ENCODE data around the gene HSD17B2.

Gene HSD17B2

DNA sequence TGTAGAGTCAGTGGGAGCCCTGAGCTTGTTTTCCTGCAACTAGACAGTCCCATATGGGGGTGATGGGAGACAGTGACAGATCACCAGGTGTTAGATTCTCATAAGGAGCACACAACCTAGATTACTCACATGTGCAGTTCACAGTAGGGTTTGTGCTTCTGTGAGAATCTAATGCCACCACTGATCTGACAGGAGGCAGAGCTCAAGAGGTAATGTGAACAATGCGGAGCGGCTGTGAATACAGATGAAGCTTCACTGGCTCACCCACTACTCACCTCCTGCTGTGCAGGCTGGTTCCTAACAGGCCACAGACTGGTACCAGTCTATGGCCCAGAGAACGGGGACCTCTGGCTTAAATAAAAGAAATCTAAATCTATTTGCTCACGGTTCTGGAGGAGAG lies 10.2 kb upstream of the HSD17B2 start:
- Histone ChIP-seq H3K9ac (ENCODE audit: low read depth, low read length, poor library complexity, severe bottlenecking) (no peak overlapping the region), H3K27me3 (ENCODE audit: insufficient read depth, low read length, poor library complexity, severe bottlenecking) (no peaks in the 10 kb centered on the region), H3K4me2 (ENCODE audit: low read depth, low read length, poor library complexity, severe bottlenecking) (no peak overlapping the region), H3K4me1 (ENCODE audit: insufficient read depth, low read length, poor library complexity, severe bottlenecking) (no peaks in the 10 kb centered on the region), H3K4me3 (ENCODE audit: low read length, poor library complexity, severe bottlenecking) (no peak overlapping the region), H3F3A (ENCODE audit: low read depth) (no peaks in the 10 kb centered on the region), H3K79me2 (ENCODE audit: insufficient read depth, low read length) (no peaks in the 10 kb centered on the region), H3K9me2 (replicated peaks; ENCODE audit: low read depth, low read length) (no peaks in the 10 kb centered on the region), H2AFZ (ENCODE audit: low read length) (no peak overlapping the region), H3K9me3 (ENCODE audit: insufficient read depth, low read depth, low read length) (no peaks in the 10 kb centered on the region), H3K36me3 (ENCODE audit: insufficient read depth, low read length) (no peaks in the 10 kb centered on the region), H4K20me1 (ENCODE audit: insufficient read depth, low read length, poor library complexity, severe bottlenecking) (no peaks in the 10 kb centered on the region)
- TF ChIP-seq, protein P1, sequence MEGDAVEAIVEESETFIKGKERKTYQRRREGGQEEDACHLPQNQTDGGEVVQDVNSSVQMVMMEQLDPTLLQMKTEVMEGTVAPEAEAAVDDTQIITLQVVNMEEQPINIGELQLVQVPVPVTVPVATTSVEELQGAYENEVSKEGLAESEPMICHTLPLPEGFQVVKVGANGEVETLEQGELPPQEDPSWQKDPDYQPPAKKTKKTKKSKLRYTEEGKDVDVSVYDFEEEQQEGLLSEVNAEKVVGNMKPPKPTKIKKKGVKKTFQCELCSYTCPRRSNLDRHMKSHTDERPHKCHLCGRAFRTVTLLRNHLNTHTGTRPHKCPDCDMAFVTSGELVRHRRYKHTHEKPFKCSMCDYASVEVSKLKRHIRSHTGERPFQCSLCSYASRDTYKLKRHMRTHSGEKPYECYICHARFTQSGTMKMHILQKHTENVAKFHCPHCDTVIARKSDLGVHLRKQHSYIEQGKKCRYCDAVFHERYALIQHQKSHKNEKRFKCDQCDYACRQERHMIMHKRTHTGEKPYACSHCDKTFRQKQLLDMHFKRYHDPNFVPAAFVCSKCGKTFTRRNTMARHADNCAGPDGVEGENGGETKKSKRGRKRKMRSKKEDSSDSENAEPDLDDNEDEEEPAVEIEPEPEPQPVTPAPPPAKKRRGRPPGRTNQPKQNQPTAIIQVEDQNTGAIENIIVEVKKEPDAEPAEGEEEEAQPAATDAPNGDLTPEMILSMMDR (conservative IDR thresholded peaks at IDR 0.05; ENCODE audit: low read length), result no peak
- no peak for TF ChIP-seq EZH2phosphoT487 (IDR thresholded peaks at IDR 0.05; ENCODE audit: borderline replicate concordance)

DNA sequence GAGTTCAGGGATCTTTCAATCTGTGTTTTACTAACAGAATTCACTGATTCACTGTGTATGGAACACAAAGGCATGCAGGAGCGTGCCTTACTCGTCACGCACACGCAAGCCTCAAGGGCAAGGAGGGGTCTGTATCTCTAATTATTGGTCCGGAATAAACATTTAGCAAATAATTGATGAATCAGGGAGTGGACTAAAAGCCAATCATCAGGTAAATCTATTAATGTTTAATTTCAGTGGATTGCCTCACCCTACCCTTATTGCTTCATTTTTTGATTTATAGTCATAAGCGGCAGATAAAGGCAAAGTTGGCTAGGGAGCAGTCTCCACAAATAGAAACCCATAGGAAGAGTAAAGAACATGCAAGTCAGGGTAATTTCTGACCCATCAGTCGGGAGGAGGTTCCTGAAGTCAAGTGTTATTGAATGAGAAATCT lies 7.4 kb upstream of the HSD17B2 start:
- TF ChIP-seq, protein P1 (conservative IDR thresholded peaks at IDR 0.05; ENCODE audit: low read length), result no peak
- TF ChIP-seq EZH2phosphoT487 (IDR thresholded peaks at IDR 0.05; ENCODE audit: borderline replicate concordance), result no peak
- no peaks in the 10 kb centered on the region for H3K9me3 ChIP-seq (ENCODE audit: insufficient read depth, low read depth, low read length)
- no peak overlapping the region for H3K4me3 ChIP-seq (ENCODE audit: low read length, poor library complexity, severe bottlenecking)
- H3K4me2 ChIP-seq (ENCODE audit: low read depth, low read length, poor library complexity, severe bottlenecking), result no peak overlapping the region
- no peak overlapping the region for H3K9ac ChIP-seq (ENCODE audit: low read depth, low read length, poor library complexity, severe bottlenecking)
- H3K36me3 ChIP-seq (ENCODE audit: insufficient read depth, low read length), result no peaks in the 10 kb centered on the region
- H3K9me2 ChIP-seq (replicated peaks; ENCODE audit: low read depth, low read length), result no peaks in the 10 kb centered on the region
- no peaks in the 10 kb centered on the region for H3K79me2 ChIP-seq (ENCODE audit: insufficient read depth, low read length)
- H2AFZ ChIP-seq (ENCODE audit: low read length), result no peak overlapping the region
- no peaks in the 10 kb centered on the region for H3K27me3 ChIP-seq (ENCODE audit: insufficient read depth, low read length, poor library complexity, severe bottlenecking)
- no peaks in the 10 kb centered on the region for H4K20me1 ChIP-seq (ENCODE audit: insufficient read depth, low read length, poor library complexity, severe bottlenecking)
- H3F3A ChIP-seq (ENCODE audit: low read depth), result no peaks in the 10 kb centered on the region
- no peaks in the 10 kb centered on the region for H3K4me1 ChIP-seq (ENCODE audit: insufficient read depth, low read length, poor library complexity, severe bottlenecking)

DNA sequence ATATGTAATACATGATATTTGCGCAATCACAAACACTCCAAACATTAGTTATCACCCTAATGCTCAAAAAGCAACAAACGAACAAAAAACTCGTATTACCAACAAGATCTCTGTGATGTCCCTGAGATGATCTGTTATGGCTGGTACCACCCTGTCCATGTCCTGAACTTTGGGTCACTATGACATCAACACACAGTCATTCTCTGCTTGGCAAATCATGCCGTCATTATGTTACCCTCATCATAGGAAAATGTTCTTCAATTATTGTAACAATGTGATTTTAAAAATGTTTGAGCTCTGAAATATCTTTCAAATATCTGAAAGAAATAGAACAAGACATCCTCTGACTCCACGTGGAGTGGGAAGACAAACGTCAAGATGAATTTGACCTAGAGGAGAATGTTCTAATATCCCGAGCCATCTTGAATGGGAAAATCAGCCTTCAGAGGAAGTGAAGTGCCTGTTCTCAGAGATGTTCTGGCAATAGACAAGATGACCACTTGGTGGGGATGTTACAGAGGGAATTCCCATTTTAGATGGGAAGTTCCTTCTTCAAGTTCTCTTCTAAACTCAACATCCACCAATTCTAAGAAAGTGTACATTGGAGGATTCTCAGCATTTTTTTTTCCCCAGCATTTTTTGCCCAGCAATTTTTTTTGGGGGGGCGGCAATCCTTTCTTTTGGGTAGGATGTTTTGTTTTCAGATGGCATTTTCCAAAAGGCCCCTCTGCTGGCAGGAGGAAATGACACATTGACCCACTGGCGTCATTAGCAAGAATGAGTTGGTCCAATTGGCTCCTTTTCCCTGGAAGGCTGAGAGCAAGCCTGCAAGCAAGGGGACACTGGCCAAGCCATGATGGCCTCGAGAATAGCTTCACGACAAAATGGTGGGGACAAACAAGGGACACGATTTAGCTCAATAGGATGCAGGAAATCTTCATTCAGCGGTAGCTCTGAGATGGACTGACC lies 3.7 kb upstream of the HSD17B2 start:
- Histone ChIP-seq H3K4me3 (ENCODE audit: low read length, poor library complexity, severe bottlenecking) (no peak overlapping the region), H3K27me3 (ENCODE audit: insufficient read depth, low read length, poor library complexity, severe bottlenecking) (no peaks in the 10 kb centered on the region), H3K4me1 (ENCODE audit: insufficient read depth, low read length, poor library complexity, severe bottlenecking) (no peaks in the 10 kb centered on the region), H3K9me3 (ENCODE audit: insufficient read depth, low read depth, low read length) (no peaks in the 10 kb centered on the region), H3K36me3 (ENCODE audit: insufficient read depth, low read length) (no peaks in the 10 kb centered on the region), H4K20me1 (ENCODE audit: insufficient read depth, low read length, poor library complexity, severe bottlenecking) (no peaks in the 10 kb centered on the region), H3K79me2 (ENCODE audit: insufficient read depth, low read length) (no peaks in the 10 kb centered on the region), H3K9me2 (replicated peaks; ENCODE audit: low read depth, low read length) (no peaks in the 10 kb centered on the region), H3K4me2 (ENCODE audit: low read depth, low read length, poor library complexity, severe bottlenecking) (no peak overlapping the region), H3K9ac (ENCODE audit: low read depth, low read length, poor library complexity, severe bottlenecking) (no peak overlapping the region), H2AFZ (ENCODE audit: low read length) (no peak overlapping the region), H3F3A (ENCODE audit: low read depth) (no peaks in the 10 kb centered on the region)
- no peak for TF ChIP-seq EZH2phosphoT487 (IDR thresholded peaks at IDR 0.05; ENCODE audit: borderline replicate concordance)
- TF ChIP-seq, protein P1 (conservative IDR thresholded peaks at IDR 0.05; ENCODE audit: low read length), result peak; percentile 64

Data from Loucy (cell line).